Neural crest cell (in vitro differentiated cells): ENCODE data around the gene NPC1L1. TPM values are rescaled to one million over a fixed set of nuclear protein-coding genes. Genes with fewer than 3 reads are reported as not detected.
"Not testable (repeated sequence)": the region's sequence is repeated elsewhere in the genome, so short reads cannot be mapped to it uniquely, and the experiment has no call there.

Experiments
- DNase-seq: peaks from one replicate; pipeline ENCODE4 v3.0.0; 2021; ENCODE audit warnings: low read depth, mixed read lengths, low spot score
- H3K27ac Mint-ChIP-seq: one replicate; pipeline ENCODE4 v1.8.0; 2021; ENCODE audit warnings: mild to moderate bottlenecking, mixed read lengths; ENCODE audit not compliant: unreplicated experiment
- H3K27me3 Mint-ChIP-seq: 2 replicates; pipeline ENCODE4 v1.8.0; 2021; ENCODE audit warnings: low read depth, mild to moderate bottlenecking, mixed read lengths
- H3K36me3 Mint-ChIP-seq: 2 replicates; pipeline ENCODE4 v1.8.0; 2021; ENCODE audit warnings: low read depth, mild to moderate bottlenecking, mixed read lengths
- H3K4me1 Mint-ChIP-seq: 2 replicates; pipeline ENCODE4 v1.8.0; 2021; ENCODE audit warnings: mixed read lengths
- H3K4me3 Mint-ChIP-seq: one replicate; pipeline ENCODE4 v1.8.0; 2021; ENCODE audit warnings: mild to moderate bottlenecking, mixed read lengths
- H3K9me3 Mint-ChIP-seq: 2 replicates; pipeline ENCODE4 v1.8.0; 2021; ENCODE audit warnings: mixed read lengths
- CTCF ChIP-seq: fragments of 200-600 bp; sonication (generic); conservative IDR thresholded peaks from 2 replicates; pipeline ENCODE4 v1.5.0; 2021; ENCODE audit warnings: antibody characterized with exemption, mild to moderate bottlenecking
- total RNA-seq: library from RNA; stranded (reverse); gene quantifications from 2 replicates; pipeline ENCODE4 v1.2.1, GENCODE V29; 2021

Gene NPC1L1
- total RNA-seq, 1 donor from 2014 or later = 0.12 TPM

GRCh38 chr7:44511863-44512468, 29.2 kb downstream of the NPC1L1 start:
- peaks cover 27% of the 10 kb centered on the region for H3K27me3 Mint-ChIP-seq
- H3K9me3 Mint-ChIP-seq = peaks cover under 1% of the 10 kb centered on the region
- no peak for TF ChIP-seq CTCF
- no peaks in the 10 kb centered on the region for H3K4me1 Mint-ChIP-seq
- H3K27ac Mint-ChIP-seq = peak overlapping the region; percentile 31
- no peaks in the 10 kb centered on the region for H3K36me3 Mint-ChIP-seq
- no peak overlapping the region for H3K4me3 Mint-ChIP-seq
- no peak for DNase-seq

- Mint-ChIP-seq H3K4me3 (no peak overlapping the region), H3K9me3 (peaks cover 3% of the 10 kb centered on the region), H3K36me3 (no peaks in the 10 kb centered on the region), H3K4me1 (no peaks in the 10 kb centered on the region), H3K27ac (no peak overlapping the region), H3K27me3 (peaks cover 34% of the 10 kb centered on the region)
- TF ChIP-seq CTCF = no peak
- DNase-seq = no peak
Measured at GRCh38 chr7:44511236-44511635, 29.9 kb downstream of the NPC1L1 start.

GRCh38 chr7:44508328-44509030, 32.7 kb downstream of the NPC1L1 start:
- H3K4me3 Mint-ChIP-seq = no peak overlapping the region
- peaks cover 3% of the 10 kb centered on the region for H3K9me3 Mint-ChIP-seq
- no peak overlapping the region for H3K27ac Mint-ChIP-seq
- no peak for DNase-seq
- no peaks in the 10 kb centered on the region for H3K4me1 Mint-ChIP-seq
- H3K36me3 Mint-ChIP-seq = no peaks in the 10 kb centered on the region
- TF ChIP-seq CTCF = no peak
- peaks cover 45% of the 10 kb centered on the region for H3K27me3 Mint-ChIP-seq

GRCh38 chr7:44506592-44507288, 34.4 kb downstream of the NPC1L1 start:
- H3K27ac Mint-ChIP-seq, H3K4me1 Mint-ChIP-seq, H3K9me3 Mint-ChIP-seq, DNase-seq, H3K4me3 Mint-ChIP-seq, H3K36me3 Mint-ChIP-seq: not testable (repeated sequence)
- peaks cover 59% of the 10 kb centered on the region for H3K27me3 Mint-ChIP-seq

GRCh38 chr7:44505595-44505994, 35.5 kb downstream of the NPC1L1 start:
- no peak overlapping the region for H3K27ac Mint-ChIP-seq
- H3K27me3 Mint-ChIP-seq = peaks cover 51% of the 10 kb centered on the region
- no peak for DNase-seq
- H3K4me1 Mint-ChIP-seq = no peaks in the 10 kb centered on the region
- peaks cover 3% of the 10 kb centered on the region for H3K9me3 Mint-ChIP-seq
- no peak for TF ChIP-seq CTCF
- no peaks in the 10 kb centered on the region for H3K36me3 Mint-ChIP-seq
- no peak overlapping the region for H3K4me3 Mint-ChIP-seq
